NCI-H345 (cell line): Measurements from ENCODE around the gene DCST2.

Experiments used
- DNase-seq: peaks from one replicate; lab custom pipeline; 2025; lab: John Stamatoyannopoulos, UW

The DCST2 gene

GRCh38 chr1:155049651-155050559, 16.3 kb upstream of the DCST2 start:
- DNase-seq: no peak

DNA sequence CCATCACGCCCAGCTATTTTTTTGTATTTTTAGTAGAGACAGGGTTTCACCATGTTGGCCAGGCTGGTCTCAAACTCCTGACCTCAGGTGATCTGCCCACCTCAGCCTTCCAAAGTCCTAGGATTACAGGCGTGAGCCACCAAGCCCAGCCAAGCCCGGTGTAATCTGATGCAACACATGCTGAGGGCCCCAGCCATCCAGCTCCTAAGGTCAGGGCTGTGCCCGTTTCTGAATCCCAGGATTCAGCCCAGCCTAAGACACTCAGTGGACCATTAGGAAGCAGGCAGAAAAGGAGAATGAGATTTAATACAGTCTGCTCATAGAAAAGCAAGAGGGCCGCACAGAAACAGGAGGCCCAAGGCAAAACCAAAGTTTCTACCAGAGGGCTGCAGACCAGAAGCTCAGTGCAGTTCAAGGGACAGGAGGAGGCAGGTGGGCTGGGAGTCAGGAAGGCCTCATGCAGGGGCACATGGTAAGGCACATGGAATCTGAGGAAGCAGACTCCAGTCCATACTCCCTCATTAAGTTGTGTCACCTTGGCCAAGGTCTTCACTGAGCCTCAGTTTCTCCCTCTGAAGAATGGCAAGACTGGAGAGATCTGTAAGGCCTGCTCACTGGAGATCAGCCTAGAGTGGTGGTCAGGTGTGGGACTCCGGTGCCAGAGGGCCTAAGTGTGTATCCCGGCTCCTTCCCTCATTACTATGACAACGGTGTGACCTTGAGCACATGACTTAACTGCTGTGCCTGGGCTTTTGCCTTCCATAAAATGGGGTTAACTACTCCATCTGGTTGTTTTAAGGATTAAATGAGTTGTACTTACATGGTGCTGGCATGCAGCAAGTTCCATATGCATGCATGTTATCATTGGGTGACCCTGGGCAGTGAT, 15.1 kb upstream of the DCST2 start:
- DNase-seq: no peak

GRCh38 chr1:155044812-155045657, 11.5 kb upstream of the DCST2 start:
- DNase-seq: peak; percentile 72

DNA sequence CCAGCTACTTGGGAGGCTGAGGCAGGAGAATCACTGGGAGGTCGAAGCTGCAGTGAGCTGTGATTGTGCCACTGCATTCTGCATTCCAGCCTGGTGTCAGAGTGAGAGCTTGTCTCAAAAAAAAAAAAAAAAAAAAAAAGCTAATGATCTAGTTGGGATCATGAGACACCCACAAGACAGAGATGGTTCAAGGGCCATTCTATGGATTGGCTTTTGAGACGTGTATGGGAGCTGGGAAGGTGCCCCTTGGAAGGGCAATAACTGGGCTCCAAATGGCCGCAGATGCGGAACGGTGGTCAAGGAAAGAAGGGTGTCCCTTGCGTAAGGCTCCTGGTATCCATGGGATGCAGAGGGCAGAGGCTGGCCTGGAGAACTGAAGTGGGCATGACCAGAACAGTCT, 10.8 kb upstream of the DCST2 start:
- no peak for DNase-seq

GRCh38 chr1:155043793-155044192, 10.2 kb upstream of the DCST2 start:
- no peak for DNase-seq

- no peak for DNase-seq
Observed at GRCh38 chr1:155043301-155043702, 9.7 kb upstream of the DCST2 start.

- DNase-seq: no peak
Observed at GRCh38 chr1:155042789-155043188, 9.2 kb upstream of the DCST2 start.

DNA sequence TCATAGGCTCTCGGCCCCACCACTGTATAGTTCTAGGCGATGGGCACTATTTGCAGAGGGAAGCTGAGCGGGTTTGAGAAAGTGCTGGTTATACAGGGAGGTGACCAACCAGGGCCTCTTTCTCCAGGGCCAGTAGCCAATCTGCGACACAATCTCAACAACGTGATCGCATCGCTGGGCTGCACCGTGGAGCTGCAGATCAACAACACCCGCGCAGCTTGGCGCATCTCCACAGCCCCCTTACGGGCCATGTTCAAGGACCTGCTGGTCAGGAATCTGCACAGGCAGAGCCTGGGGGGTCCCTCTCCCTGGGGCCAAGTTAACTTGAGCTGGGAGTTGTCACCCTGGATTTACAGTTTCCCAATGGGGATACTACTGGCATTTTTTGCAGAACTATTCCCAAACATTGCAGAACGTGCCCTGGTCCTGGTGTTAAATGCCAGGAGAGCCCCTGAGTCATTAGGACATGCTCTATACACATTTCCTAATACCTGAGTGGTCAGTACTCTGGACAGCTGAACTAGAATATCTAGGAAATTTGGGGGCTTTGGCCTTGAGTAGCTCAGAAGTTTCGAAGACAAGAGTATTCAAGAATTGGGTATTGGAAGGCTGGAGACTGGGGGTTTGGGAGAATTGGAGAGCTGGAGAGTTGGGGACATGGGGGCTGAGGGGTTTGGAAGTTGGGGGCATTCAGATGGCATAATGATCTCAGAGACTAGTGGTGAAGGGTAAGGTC, 6.9 kb upstream of the DCST2 start:
- DNase-seq: no peak

DNA sequence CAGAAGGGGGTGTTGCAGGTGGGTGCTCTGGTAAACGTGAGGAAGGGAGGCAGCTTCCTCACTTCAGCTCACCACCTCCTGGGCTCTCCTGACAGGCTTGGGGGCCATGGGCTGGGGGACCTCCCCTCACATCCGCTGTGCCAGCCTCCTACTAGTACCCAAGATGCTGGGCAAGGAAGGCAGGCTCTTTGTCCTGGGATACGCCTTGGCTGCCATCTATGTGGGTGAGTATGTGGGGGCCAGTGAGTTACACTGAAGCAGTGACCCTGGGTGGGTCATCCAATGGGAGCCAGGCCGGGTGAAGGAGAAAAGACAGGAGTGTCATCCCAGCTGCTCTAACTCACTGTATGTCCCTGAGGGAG, 5.7 kb upstream of the DCST2 start:
- DNase-seq: no peak

- no peak for DNase-seq
Observed at GRCh38 chr1:155038602-155039307, 5.2 kb upstream of the DCST2 start.

GRCh38 chr1:155037851-155038441, 4.4 kb upstream of the DCST2 start:
- DNase-seq: no peak

DNA sequence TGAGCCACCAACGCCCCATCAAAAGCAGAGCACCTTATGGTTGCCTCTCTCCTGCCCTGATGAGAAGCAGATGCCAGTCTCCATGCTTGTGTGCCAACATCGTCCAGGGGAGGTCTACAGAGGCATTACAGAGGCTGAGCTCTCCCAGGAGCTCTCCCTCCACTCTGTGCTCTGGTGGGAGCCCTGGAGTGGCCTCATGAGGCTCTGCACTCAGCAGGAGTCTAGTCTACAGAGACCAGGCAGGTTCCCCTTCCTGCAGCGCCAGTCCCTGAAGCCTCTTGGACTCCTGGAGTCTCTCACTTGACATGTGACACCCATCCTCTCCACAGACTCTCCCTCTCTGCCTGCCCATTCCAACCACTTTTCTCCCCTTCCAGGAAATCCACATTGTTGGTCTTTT, 3.5 kb upstream of the DCST2 start:
- DNase-seq: no peak

DNA sequence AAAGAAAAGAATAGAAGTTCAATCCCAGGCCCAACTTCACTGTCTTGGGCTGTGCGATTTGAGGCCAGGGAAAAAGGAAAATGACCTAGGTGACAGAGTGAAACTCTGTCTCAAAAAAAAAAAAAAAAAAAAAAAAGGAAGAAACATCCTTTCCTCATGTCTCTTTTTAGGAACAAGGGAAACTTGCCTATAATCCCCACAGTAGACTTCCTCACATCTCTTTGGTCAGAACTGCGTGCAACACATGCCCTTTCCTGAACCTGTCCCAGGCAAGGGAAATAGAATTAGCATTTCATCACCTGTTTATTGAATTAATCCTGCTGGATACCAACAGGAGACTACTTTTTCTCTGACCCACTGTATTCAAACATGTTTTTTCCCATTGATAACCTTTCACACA, 2.4 kb upstream of the DCST2 start:
- no peak for DNase-seq

- no peak for DNase-seq
Observed at GRCh38 chr1:155034318-155035208, 982 bp upstream of the DCST2 start.

- no peak for DNase-seq
Observed at GRCh38 chr1:155032886-155033285, 695 bp downstream of the DCST2 start.

GRCh38 chr1:155030899-155031298, 2.7 kb downstream of the DCST2 start:
- no peak for DNase-seq

DNA sequence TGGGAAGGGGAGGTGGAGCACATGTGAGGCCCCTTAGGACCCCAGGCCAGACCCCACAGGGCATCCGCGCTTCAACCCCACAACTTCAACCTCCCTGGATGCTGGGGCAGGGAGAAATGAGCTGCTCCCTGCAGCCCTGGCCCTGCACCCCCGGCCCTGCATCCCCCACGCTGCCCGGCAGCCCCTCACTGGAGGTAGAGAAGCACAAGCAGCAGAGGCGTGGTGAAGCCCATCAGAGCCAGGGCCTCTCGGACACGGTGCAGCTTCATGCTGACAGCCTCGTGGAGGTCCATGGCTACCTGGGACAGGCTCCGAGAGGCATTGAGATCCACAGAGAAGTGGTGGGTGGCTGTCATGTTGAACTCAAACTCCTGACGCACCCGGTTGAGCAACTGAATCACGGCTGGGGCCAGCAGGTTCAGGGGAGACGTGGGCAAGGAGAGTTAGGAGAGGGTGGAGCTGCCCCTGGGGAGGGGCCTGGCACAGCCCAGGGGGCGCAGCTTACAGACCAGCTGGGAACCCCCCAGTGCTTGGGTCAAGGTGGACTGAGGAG, 3.3 kb downstream of the DCST2 start:
- no peak for DNase-seq

DNA sequence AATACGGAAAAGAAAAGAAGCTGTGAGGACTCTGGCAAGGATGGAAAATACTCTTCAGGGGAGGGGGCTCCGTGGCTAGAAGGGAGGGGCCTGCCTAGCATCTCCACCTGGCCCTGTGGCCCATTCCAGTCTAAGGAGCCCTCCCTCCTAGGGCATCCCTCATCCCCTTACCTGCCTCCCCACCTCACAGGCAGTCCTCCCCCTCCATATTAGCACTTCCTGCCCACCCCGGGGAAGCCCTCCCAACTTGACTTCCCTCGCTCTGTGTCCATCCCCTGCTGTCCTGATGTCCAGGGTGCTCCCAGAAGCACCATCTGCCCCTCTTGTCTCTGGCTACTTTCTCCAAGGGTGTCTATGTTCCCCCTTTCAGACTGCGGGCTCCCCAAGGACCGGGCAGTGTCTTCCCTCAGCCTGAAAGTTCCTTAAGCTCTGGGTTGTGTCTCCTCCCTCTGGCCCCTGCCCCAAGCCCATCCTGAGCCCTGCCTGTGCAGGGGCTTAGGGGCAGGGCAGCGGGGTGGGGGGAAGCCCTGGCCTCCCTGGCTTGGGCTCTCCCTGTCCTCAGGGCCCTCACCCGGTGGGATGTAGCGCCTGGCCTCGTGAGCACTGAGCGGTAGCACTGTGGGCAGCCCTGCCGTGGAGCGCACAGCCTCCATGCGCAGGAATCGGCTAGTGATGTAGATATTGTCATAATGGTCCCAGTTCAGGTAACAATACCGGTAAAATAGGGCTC, 3.9 kb downstream of the DCST2 start:
- DNase-seq: no peak
